ENCODE measurements around the gene SLC4A3. TPM values are rescaled to one million over a fixed set of nuclear protein-coding genes. Genes with fewer than 3 reads are reported as not detected.

The SLC4A3 gene
- total RNA-seq, 1 experiment from 2014 or later = 23.0 TPM

- intact Hi-C loops (cut with micrococcal nuclease) = no loop called here
- RAD21 ChIA-PET (ENCODE audit: low non-redundant PET in 1 of 2, low total read pairs in 2 of 2, uncharacterized antibody in 2 of 2, unreplicated experiment in 2 of 2) = no interaction called here
These were observed 8.2 kb upstream of the SLC4A3 start for GRCh38 chr2:219619235-219619634.

GRCh38 chr2:219620546-219620945 lies 6.9 kb upstream of the SLC4A3 start:
- no peak for DNase-seq (ENCODE audit: low read depth, low spot score)
- ChIA-PET RAD21 (ENCODE audit: low non-redundant PET in 1 of 2, low total read pairs in 2 of 2, uncharacterized antibody in 2 of 2, unreplicated experiment in 2 of 2) (no interaction called here), POLR2A (interaction anchor here (0.7 kb wide), 1 partner anchor 33 kb away, joined by 5 read pairs; no protein-coding TSS in a partner anchor)
- TF ChIP-seq ATF3 (IDR thresholded peaks at IDR 0.05) = no peak
- no peak for TF ChIP-seq SIN3A (IDR thresholded peaks at IDR 0.05; ENCODE audit: low read depth)
- TF ChIP-seq MAX (IDR thresholded peaks at IDR 0.05) = no peak
- TF ChIP-seq CBX3 (IDR thresholded peaks at IDR 0.05; ENCODE audit: low read depth) = no peak
- TF ChIP-seq SP1 (IDR thresholded peaks at IDR 0.05; ENCODE audit: low read depth) = no peak
- no peak for TF ChIP-seq SRF (IDR thresholded peaks at IDR 0.05; ENCODE audit: low read depth)
- no peak for TF ChIP-seq REST (IDR thresholded peaks at IDR 0.05; ENCODE audit: low read depth)

More at GRCh38 chr2:219619235-219619634, 8.2 kb upstream of the SLC4A3 start:
- POLR2A ChIA-PET = no interaction called here
- H3K79me2 ChIP-seq (ENCODE audit: insufficient read depth, low read length) = no peaks in the 10 kb centered on the region
- no peaks in the 10 kb centered on the region for H3K36me3 ChIP-seq (ENCODE audit: control insufficient read depth in 1 of 2, insufficient read depth in 2 of 2, low read length in 2 of 2)
- ATAC-seq (no peak), DNase-seq (ENCODE audit: low read depth, low spot score) (no peak)
- H3K27me3 ChIP-seq (ENCODE audit: insufficient read depth, low read length) = no peaks in the 10 kb centered on the region
- no peak overlapping the region for H3K9ac ChIP-seq (ENCODE audit: low read length)
- CTCF ChIA-PET = no interaction called here
- H3K4me2 ChIP-seq (ENCODE audit: low read length) = no peak overlapping the region
- no TSS peak for BruUV-seq (replicated peaks)
- H2AFZ ChIP-seq (ENCODE audit: low read depth, low read length, poor library complexity, severe bottlenecking) = no peak overlapping the region
- H3K4me3 ChIP-seq (replicated peaks in 1 of 2; ENCODE audit: low read depth in 1 of 2, low read length in 2 of 2) = no peak overlapping the region
- TF ChIP-seq JUND (IDR thresholded peaks at IDR 0.05) (no peak), SRF (IDR thresholded peaks at IDR 0.05; ENCODE audit: low read depth) (no peak), CBX3 (IDR thresholded peaks at IDR 0.05; ENCODE audit: low read depth) (no peak), ZBTB33 (IDR thresholded peaks at IDR 0.05; ENCODE audit: extremely low read depth, insufficient replicate concordance, low read length) (no peak), ZNF274 (IDR thresholded peaks at IDR 0.05; ENCODE audit: low read depth, low read length) (no peak), EGR1 (IDR thresholded peaks at IDR 0.05; ENCODE audit: low read depth) (no peak)
- no peaks in the 10 kb centered on the region for H3K9me3 ChIP-seq (ENCODE audit: control insufficient read depth in 1 of 2, insufficient read depth in 1 of 2, low read depth in 1 of 2, low read length in 2 of 2)
- H4K20me1 ChIP-seq (ENCODE audit: insufficient read depth) = no peaks in the 10 kb centered on the region
- H3K9me2 ChIP-seq (ENCODE audit: insufficient read depth) = no peaks in the 10 kb centered on the region
- H3K4me1 ChIP-seq (ENCODE audit: control insufficient read depth in 1 of 2, insufficient read depth in 2 of 2, low read length in 2 of 2) = no peaks in the 10 kb centered on the region; a peak in 1 of 4 replicates
- H3K27ac ChIP-seq (ENCODE audit: low read depth, low read length) = no peak overlapping the region

More at GRCh38 chr2:219620546-219620945, 6.9 kb upstream of the SLC4A3 start:
- CTCF ChIA-PET = no interaction called here
- no peaks in the 10 kb centered on the region for H4K20me1 ChIP-seq (ENCODE audit: insufficient read depth)
- H3K9me3 ChIP-seq (ENCODE audit: control insufficient read depth in 1 of 2, insufficient read depth in 1 of 2, low read depth in 1 of 2, low read length in 2 of 2) = no peaks in the 10 kb centered on the region
- no peaks in the 10 kb centered on the region for H3K27me3 ChIP-seq (ENCODE audit: insufficient read depth, low read length)
- H3K4me2 ChIP-seq (ENCODE audit: low read length) = no peak overlapping the region
- no peaks in the 10 kb centered on the region for H3K36me3 ChIP-seq (ENCODE audit: control insufficient read depth in 1 of 2, insufficient read depth in 2 of 2, low read length in 2 of 2)
- no peak overlapping the region for H3K4me3 ChIP-seq (replicated peaks in 1 of 2; ENCODE audit: low read depth in 1 of 2, low read length in 2 of 2)
- H3K79me2 ChIP-seq (ENCODE audit: insufficient read depth, low read length) = no peaks in the 10 kb centered on the region
- H3K4me1 ChIP-seq (ENCODE audit: control insufficient read depth in 1 of 2, insufficient read depth in 2 of 2, low read length in 2 of 2) = no peaks in the 10 kb centered on the region
- intact Hi-C loops (cut with micrococcal nuclease) = no loop called here
- no peak overlapping the region for H3K27ac ChIP-seq (ENCODE audit: low read depth, low read length)
- ATAC-seq = no peak
- H3K9me2 ChIP-seq (ENCODE audit: insufficient read depth) = no peaks in the 10 kb centered on the region
- no TSS peak for BruUV-seq (replicated peaks)
- no peak overlapping the region for H2AFZ ChIP-seq (ENCODE audit: low read depth, low read length, poor library complexity, severe bottlenecking)
- no peak overlapping the region for H3K9ac ChIP-seq (ENCODE audit: low read length)

Measured in HCT116 (cell line).